ENCODE results near the gene MRTFA. TPM values are rescaled to one million over a fixed set of nuclear protein-coding genes. Genes with fewer than 3 reads are reported as not detected.
"Not testable (repeated sequence)": the region's sequence is repeated elsewhere in the genome, so short reads cannot be mapped to it uniquely, and the experiment has no call there.

The MRTFA gene
- 53.5 TPM for total RNA-seq

GRCh38 chr22:40636380-40637182, at the start of gene MRTFA:
Gene MRTFA, minus strand, starts transcription at chr22:40636719.
- ATAC-seq (peak; percentile 98), DNase-seq (ENCODE audit: low spot score) (peak; percentile 100)
- intact Hi-C loops (cut with DNase I): no loop called here

- intact Hi-C loops (cut with DNase I): no loop called here
- ATAC-seq (no peak), DNase-seq (ENCODE audit: low spot score) (no peak)
Measured at GRCh38 chr22:40685406-40685805, 48.9 kb upstream of the MRTFA start.

DNA sequence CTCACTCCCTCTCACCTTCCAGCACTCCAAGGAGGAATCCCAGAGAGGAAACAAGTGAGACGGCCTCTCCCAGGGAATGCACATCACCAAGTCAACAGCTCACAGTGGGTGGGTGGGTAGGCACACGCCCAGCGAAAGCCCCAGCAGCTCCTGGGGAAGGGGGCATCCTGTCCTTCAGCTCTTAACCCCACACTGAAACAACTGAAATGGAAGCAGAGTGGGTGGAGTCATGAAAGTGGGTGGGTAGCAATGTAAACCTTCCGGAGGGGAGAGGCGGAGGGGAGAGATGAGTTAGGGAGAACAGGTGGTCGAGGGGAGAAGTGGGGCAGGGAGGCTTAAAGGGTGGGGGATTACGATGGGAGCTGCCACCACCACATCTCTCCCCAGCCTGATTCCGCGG, 48.2 kb upstream of the MRTFA start:
- no peak for ATAC-seq
- intact Hi-C loops (cut with DNase I): no loop called here
- DNase-seq (ENCODE audit: low spot score): no peak

- no peak for ATAC-seq
- intact Hi-C loops (cut with DNase I): no loop called here
- no peak for DNase-seq (ENCODE audit: low spot score)
Measured at GRCh38 chr22:40681451-40681850, 44.9 kb upstream of the MRTFA start.

DNA sequence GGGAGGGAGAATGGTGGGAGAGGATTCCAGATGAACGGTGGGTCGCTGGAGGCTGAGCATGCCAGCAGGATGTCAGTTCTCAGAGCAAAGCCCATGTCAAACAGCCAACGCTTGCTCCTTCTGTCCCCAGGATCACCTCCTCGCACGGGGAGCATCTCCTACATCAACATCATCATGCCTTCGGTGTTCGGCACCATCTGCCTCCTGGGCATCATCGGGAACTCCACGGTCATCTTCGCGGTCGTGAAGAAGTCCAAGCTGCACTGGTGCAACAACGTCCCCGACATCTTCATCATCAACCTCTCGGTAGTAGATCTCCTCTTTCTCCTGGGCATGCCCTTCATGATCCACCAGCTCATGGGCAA, 44.3 kb upstream of the MRTFA start:
- intact Hi-C loops (cut with DNase I): no loop called here
- ATAC-seq (no peak), DNase-seq (ENCODE audit: low spot score) (no peak)

DNA sequence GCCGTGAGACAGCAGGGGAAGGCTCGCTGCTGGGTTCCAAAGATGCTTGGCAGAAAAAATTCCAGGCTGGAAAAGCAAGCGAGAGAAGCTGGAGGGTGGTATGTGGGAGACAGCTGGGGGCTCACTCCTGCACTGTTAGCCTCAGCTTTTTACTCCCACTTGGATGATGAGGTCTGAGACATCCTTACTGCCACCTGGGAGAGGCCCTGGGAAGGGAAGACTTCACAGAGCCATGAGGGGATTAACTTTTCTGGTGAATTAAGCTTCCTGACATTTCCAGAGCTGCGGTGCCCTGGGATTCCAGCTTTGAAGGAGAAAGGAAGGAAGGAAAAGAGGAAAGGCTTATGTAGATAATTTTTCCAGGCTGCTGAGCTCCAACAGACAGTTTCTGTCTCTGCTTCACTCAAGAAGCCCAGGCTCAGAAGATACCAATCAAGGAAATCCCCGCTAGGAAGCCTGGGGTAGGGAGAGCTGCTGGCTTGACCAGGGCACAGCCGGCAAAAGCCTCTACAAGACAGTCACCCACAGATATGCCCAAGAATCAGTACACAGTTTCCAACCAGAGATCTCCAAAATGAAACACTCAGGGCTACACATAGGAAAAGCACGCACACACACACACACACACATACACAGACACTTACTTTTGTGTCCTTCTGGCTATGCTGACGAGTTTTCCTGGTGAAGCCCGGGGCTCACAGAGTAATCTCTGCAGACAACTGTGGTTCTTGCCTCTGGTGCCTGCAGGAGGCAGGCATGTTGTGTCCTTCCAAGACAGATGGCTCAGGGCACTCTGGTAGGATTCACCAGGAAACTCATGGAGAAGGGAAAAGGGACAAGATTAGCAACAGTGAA, 43.7 kb upstream of the MRTFA start:
- intact Hi-C loops (cut with DNase I): no loop called here
- ATAC-seq: no peak
- DNase-seq (ENCODE audit: low spot score): no peak

DNA sequence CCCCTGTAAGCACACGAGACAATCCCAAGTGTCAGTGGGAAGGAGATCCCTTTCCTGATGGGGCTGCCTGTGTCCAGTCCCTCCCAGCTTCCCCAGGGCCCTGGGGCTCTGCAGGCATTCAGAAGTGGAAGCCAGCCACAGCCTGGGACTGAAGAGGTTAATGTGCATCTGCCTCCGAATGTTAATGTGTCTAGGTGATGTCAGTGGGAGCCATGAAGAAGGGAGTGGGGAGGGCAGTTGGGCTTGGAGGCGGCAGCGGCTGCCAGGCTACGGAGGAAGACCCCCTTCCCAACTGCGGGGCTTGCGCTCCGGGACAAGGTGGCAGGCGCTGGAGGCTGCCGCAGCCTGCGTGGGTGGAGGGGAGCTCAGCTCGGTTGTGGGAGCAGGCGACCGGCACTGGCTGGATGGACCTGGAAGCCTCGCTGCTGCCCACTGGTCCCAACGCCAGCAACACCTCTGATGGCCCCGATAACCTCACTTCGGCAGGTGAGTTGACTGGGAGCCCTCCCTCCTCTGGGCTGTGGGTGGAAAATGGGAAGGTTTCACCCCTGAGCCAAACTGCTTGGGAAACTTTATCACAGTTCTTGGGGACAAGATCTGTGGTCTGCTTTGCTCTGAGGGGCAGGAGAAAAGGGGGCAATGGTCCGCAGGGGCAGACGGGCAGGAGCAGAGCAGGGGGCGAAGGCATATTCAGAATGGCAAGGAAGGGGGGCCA, 42.9 kb upstream of the MRTFA start, which contains the start of gene MCHR1:
Gene MCHR1, plus strand, starts transcription at position 236 of the 715 bp plus-strand sequence. Its CDS starts 169 bp downstream, at position 405.
- DNase-seq (ENCODE audit: low spot score) (no peak), ATAC-seq (no peak)
- intact Hi-C loops (cut with DNase I): no loop called here

DNA sequence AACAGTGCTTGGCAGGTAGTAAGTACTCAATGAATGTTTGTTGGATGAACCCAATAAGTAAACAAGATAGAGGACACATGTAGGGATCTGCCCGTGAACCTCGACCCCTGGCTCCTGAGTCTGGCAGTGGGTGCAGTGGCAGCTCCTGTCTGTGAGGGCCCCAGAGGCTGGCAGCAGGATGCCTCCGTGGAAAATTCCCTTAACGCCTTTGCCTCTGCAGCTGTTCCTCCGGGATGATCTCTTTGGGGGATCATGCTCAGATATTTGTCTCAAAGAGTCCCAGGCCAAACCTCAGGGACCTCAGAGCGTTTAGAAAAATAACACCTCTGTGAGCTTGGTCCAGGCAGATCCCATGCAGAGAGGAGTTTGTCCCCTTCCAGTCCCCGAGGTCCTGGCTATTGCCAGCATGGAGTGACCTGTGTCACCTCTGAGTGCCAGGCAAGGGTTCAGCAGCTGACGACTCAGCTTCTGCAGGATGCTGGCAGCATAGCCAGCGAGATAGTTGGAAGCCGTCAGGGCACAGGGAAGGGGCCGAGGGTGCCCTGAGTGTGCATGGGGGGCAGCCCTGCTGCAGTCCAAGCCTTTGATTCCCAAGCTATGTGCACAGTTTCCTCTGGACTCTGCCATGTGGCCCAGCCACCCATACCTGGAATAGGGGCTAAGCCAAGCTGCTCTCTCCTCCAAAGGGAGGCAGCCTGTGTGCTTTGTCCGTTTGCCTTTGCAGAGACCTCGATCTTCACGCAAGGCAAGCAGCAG, 42.2 kb upstream of the MRTFA start:
- ATAC-seq: no peak
- intact Hi-C loops (cut with DNase I): no loop called here
- no peak for DNase-seq (ENCODE audit: low spot score)

- intact Hi-C loops (cut with DNase I): no loop called here
- DNase-seq (ENCODE audit: low spot score) (no peak), ATAC-seq (no peak)
Measured at GRCh38 chr22:40676644-40677043, 40.1 kb upstream of the MRTFA start.

DNA sequence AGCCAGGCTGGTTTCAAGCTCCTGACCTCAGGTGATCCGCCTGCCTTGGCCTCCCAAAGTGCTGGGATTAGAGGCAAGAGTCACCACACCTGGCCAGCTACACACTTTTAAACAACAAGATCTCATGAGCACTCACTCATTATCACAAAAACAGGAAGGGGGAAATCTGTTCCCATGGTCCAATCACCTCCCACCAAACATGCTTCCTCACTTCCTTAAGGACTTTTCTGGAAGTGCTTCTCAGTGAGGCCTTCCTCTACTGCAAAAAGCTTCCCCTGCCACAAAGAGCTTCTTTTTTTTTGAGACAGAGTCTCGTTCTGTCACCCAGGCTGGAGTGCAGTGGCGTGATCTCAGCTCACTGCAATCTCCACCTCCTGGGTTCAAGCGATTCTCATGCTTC, 39.6 kb upstream of the MRTFA start:
- intact Hi-C loops (cut with DNase I); ATAC-seq; DNase-seq (ENCODE audit: low spot score): not testable (repeated sequence)

- ATAC-seq (no peak), DNase-seq (ENCODE audit: low spot score) (no peak)
- intact Hi-C loops (cut with DNase I): no loop called here
Measured at GRCh38 chr22:40674274-40674673, 37.8 kb upstream of the MRTFA start.

DNA sequence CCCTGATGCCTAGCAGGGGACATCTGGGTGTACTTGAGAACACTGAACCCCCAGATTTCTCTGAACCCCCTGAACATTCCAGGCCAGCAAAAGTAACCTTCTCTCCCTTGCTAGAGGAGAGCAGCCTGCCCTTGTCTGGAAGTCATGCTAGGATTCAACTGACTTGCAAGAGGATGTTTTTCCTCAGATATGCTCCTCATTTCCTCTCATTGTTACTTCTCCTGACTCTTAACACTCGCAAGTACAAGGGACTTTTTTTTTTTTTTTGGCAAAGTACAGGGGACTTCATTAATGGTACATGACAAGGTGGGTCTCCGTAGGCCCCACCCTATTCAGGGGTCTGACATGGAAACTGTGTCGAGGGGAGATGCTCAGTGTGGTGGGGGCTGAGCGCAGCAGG, 36.5 kb upstream of the MRTFA start:
- ATAC-seq (no peak), DNase-seq (ENCODE audit: low spot score) (no peak)
- intact Hi-C loops (cut with DNase I): no loop called here

- no peak for DNase-seq (ENCODE audit: low spot score)
- ATAC-seq: no peak
- intact Hi-C loops (cut with DNase I): no loop called here
Measured at GRCh38 chr22:40671796-40672360, 35.4 kb upstream of the MRTFA start.

GRCh38 chr22:40671369-40671768, 34.9 kb upstream of the MRTFA start:
- ATAC-seq (no peak), DNase-seq (ENCODE audit: low spot score) (no peak)
- intact Hi-C loops (cut with DNase I): no loop called here

GRCh38 chr22:40670058-40670457, 33.5 kb upstream of the MRTFA start:
- DNase-seq (ENCODE audit: low spot score): no peak
- ATAC-seq: no peak
- intact Hi-C loops (cut with DNase I): no loop called here

- ATAC-seq: no peak
- DNase-seq (ENCODE audit: low spot score): no peak
- intact Hi-C loops (cut with DNase I): no loop called here
Measured at GRCh38 chr22:40668611-40669411, 32.3 kb upstream of the MRTFA start.

GRCh38 chr22:40666151-40666848, 29.8 kb upstream of the MRTFA start:
- intact Hi-C loops (cut with DNase I): no loop called here
- ATAC-seq: peak; percentile 65
- no peak for DNase-seq (ENCODE audit: low spot score)
